Dendritic cell treated with granulocyte-macrophage colony-stimulating factor and Interleukin-4, amounts not matched to agents 40 ng/mL and 50 ng/mL, for 4 days (primary cell): ENCODE data around the gene SEMA3F.

Source experiments
- H3K27ac Mint-ChIP-seq: one replicate; pipeline ENCODE4 v1.8.0; 2022; ENCODE audit warnings: mild to moderate bottlenecking, mixed read lengths
- H3K27me3 Mint-ChIP-seq: one replicate; pipeline ENCODE4 v1.8.0; 2022; ENCODE audit warnings: mild to moderate bottlenecking, mixed read lengths
- H3K36me3 Mint-ChIP-seq: one replicate; pipeline ENCODE4 v1.8.0; 2022; ENCODE audit warnings: low read depth, mixed read lengths
- H3K4me1 Mint-ChIP-seq: one replicate; pipeline ENCODE4 v1.8.0; 2022; ENCODE audit warnings: low read depth, mixed read lengths
- H3K4me3 Mint-ChIP-seq: one replicate; pipeline ENCODE4 v1.8.0; 2022; ENCODE audit warnings: mild to moderate bottlenecking, moderate library complexity, mixed read lengths
- H3K9me3 Mint-ChIP-seq: one replicate; pipeline ENCODE4 v1.8.0; 2022; ENCODE audit warnings: mixed read lengths
- intact Hi-C: fragments of 100-400 bp; cut with micrococcal nuclease; formaldehyde crosslinking; loops from one replicate; pipeline ENCODE4 v1.15.0; 2022

Gene SEMA3F

GRCh38 chr3:50166620-50167019, 11.5 kb downstream of the SEMA3F start:
- H3K36me3 Mint-ChIP-seq: no peaks in the 10 kb centered on the region
- no peaks in the 10 kb centered on the region for H3K9me3 Mint-ChIP-seq
- peaks cover 10% of the 10 kb centered on the region for H3K27me3 Mint-ChIP-seq
- H3K27ac Mint-ChIP-seq: no peak overlapping the region
- no peak overlapping the region for H3K4me3 Mint-ChIP-seq
- intact Hi-C loops: no loop called here
- H3K4me1 Mint-ChIP-seq: peaks cover 17% of the 10 kb centered on the region

GRCh38 chr3:50167069-50167840, 12.1 kb downstream of the SEMA3F start:
- Mint-ChIP-seq H3K4me1 (peaks cover 17% of the 10 kb centered on the region), H3K27ac (no peak overlapping the region), H3K4me3 (no peak overlapping the region), H3K9me3 (no peaks in the 10 kb centered on the region), H3K27me3 (peaks cover 8% of the 10 kb centered on the region), H3K36me3 (no peaks in the 10 kb centered on the region)
- intact Hi-C loops: no loop called here

- Mint-ChIP-seq H3K9me3 (no peaks in the 10 kb centered on the region), H3K4me1 (peaks cover 17% of the 10 kb centered on the region), H3K4me3 (no peak overlapping the region), H3K27ac (no peak overlapping the region), H3K27me3 (peaks cover 6% of the 10 kb centered on the region), H3K36me3 (no peaks in the 10 kb centered on the region)
- intact Hi-C loops: no loop called here
Observed at GRCh38 chr3:50167841-50168209, 12.7 kb downstream of the SEMA3F start.

GRCh38 chr3:50168388-50168787, 13.3 kb downstream of the SEMA3F start:
- intact Hi-C loops: no loop called here
- Mint-ChIP-seq H3K27me3 (peaks cover 6% of the 10 kb centered on the region), H3K36me3 (no peaks in the 10 kb centered on the region), H3K27ac (no peak overlapping the region), H3K4me3 (no peak overlapping the region), H3K9me3 (no peaks in the 10 kb centered on the region), H3K4me1 (peaks cover 19% of the 10 kb centered on the region)

GRCh38 chr3:50168791-50169190, 13.7 kb downstream of the SEMA3F start:
- H3K27me3 Mint-ChIP-seq: peaks cover 6% of the 10 kb centered on the region
- no peak overlapping the region for H3K27ac Mint-ChIP-seq
- intact Hi-C loops: no loop called here
- H3K36me3 Mint-ChIP-seq: no peaks in the 10 kb centered on the region
- peaks cover 23% of the 10 kb centered on the region for H3K4me1 Mint-ChIP-seq
- no peak overlapping the region for H3K4me3 Mint-ChIP-seq
- H3K9me3 Mint-ChIP-seq: no peaks in the 10 kb centered on the region

GRCh38 chr3:50169232-50169832, 14.2 kb downstream of the SEMA3F start:
- H3K27me3 Mint-ChIP-seq: peaks cover 6% of the 10 kb centered on the region
- no peaks in the 10 kb centered on the region for H3K9me3 Mint-ChIP-seq
- H3K4me3 Mint-ChIP-seq: no peak overlapping the region
- no peak overlapping the region for H3K27ac Mint-ChIP-seq
- H3K36me3 Mint-ChIP-seq: no peaks in the 10 kb centered on the region
- intact Hi-C loops: no loop called here
- H3K4me1 Mint-ChIP-seq: peaks cover 26% of the 10 kb centered on the region

GRCh38 chr3:50169858-50170257, 14.7 kb downstream of the SEMA3F start:
- H3K36me3 Mint-ChIP-seq: no peaks in the 10 kb centered on the region

GRCh38 chr3:50170689-50171088, 15.6 kb downstream of the SEMA3F start:
- no peaks in the 10 kb centered on the region for H3K36me3 Mint-ChIP-seq
- peaks cover 26% of the 10 kb centered on the region for H3K4me1 Mint-ChIP-seq
- no peak overlapping the region for H3K4me3 Mint-ChIP-seq
- H3K9me3 Mint-ChIP-seq: no peaks in the 10 kb centered on the region
- H3K27ac Mint-ChIP-seq: no peak overlapping the region
- peaks cover 3% of the 10 kb centered on the region for H3K27me3 Mint-ChIP-seq
- intact Hi-C loops: no loop called here

More at GRCh38 chr3:50169858-50170257, 14.7 kb downstream of the SEMA3F start:
- Mint-ChIP-seq H3K4me3 (no peak overlapping the region), H3K9me3 (no peaks in the 10 kb centered on the region), H3K4me1 (peaks cover 26% of the 10 kb centered on the region), H3K27me3 (peaks cover 4% of the 10 kb centered on the region), H3K27ac (no peak overlapping the region)
- intact Hi-C loops: no loop called here

- intact Hi-C loops: no loop called here
- Mint-ChIP-seq H3K36me3 (no peaks in the 10 kb centered on the region), H3K9me3 (no peaks in the 10 kb centered on the region), H3K4me3 (no peak overlapping the region), H3K27me3 (no peaks in the 10 kb centered on the region), H3K4me1 (peaks cover 26% of the 10 kb centered on the region), H3K27ac (no peak overlapping the region)
Observed at GRCh38 chr3:50171540-50172301, 16.6 kb downstream of the SEMA3F start.

- peaks cover 26% of the 10 kb centered on the region for H3K4me1 Mint-ChIP-seq
- no peaks in the 10 kb centered on the region for H3K9me3 Mint-ChIP-seq
- H3K27ac Mint-ChIP-seq: no peak overlapping the region
- no peaks in the 10 kb centered on the region for H3K36me3 Mint-ChIP-seq
- intact Hi-C loops: no loop called here
- H3K27me3 Mint-ChIP-seq: no peaks in the 10 kb centered on the region
- no peak overlapping the region for H3K4me3 Mint-ChIP-seq
Observed at GRCh38 chr3:50172626-50173220, 17.6 kb downstream of the SEMA3F start.

GRCh38 chr3:50173685-50174516, 18.8 kb downstream of the SEMA3F start:
- Mint-ChIP-seq H3K4me3 (no peak overlapping the region), H3K27ac (peak overlapping the region; percentile 62), H3K27me3 (no peaks in the 10 kb centered on the region), H3K36me3 (no peaks in the 10 kb centered on the region), H3K9me3 (no peaks in the 10 kb centered on the region), H3K4me1 (peaks cover 26% of the 10 kb centered on the region)
- intact Hi-C loops: no loop called here

GRCh38 chr3:50174517-50174895, 19.4 kb downstream of the SEMA3F start:
- H3K27ac Mint-ChIP-seq: no peak overlapping the region
- H3K9me3 Mint-ChIP-seq: no peaks in the 10 kb centered on the region
- no peak overlapping the region for H3K4me3 Mint-ChIP-seq
- no peaks in the 10 kb centered on the region for H3K27me3 Mint-ChIP-seq
- no peaks in the 10 kb centered on the region for H3K36me3 Mint-ChIP-seq
- peaks cover 26% of the 10 kb centered on the region for H3K4me1 Mint-ChIP-seq
- intact Hi-C loops: no loop called here

- no peaks in the 10 kb centered on the region for H3K36me3 Mint-ChIP-seq
- H3K4me1 Mint-ChIP-seq: peaks cover 21% of the 10 kb centered on the region
- intact Hi-C loops: no loop called here
- H3K9me3 Mint-ChIP-seq: no peaks in the 10 kb centered on the region
- H3K27ac Mint-ChIP-seq: no peak overlapping the region
- H3K4me3 Mint-ChIP-seq: no peak overlapping the region
- H3K27me3 Mint-ChIP-seq: no peaks in the 10 kb centered on the region
Observed at GRCh38 chr3:50174947-50175524, 19.9 kb downstream of the SEMA3F start.
